Natural killer cell (primary cell): ENCODE data around the gene ADSS1. TPM values are rescaled to one million over a fixed set of nuclear protein-coding genes. Genes with fewer than 3 reads are reported as not detected.
A peak's percentile ranks its signal among the peaks of the same experiment; 100 is the strongest.

ENCODE experiments used
- ATAC-seq, 3 donors: fragments of 150-1000 bp in 2 of 3; fragments of 200-7000 bp in 1 of 3; cut with Tn5 transposase; 1 replicate in 1 of 3; 2 replicates in 2 of 3; pipeline ENCODE4 v1.10.0; 2021; ENCODE audit warnings: mild to moderate bottlenecking in 2 of 3, moderate library complexity in 2 of 3
- DNase-seq, 2 donors: peaks; one replicate each; pipeline versions ENCODE4 v3.0.0 to v3.0.0-alpha.2; 2013 to 2021; ENCODE audit warnings: mixed read lengths in 1 of 2
- H3K27ac ChIP-seq: one replicate; pipeline ENCODE4 v1.5.1; 2013; ENCODE audit warnings: mild to moderate bottlenecking, low read length
- H3K27me3 ChIP-seq: one replicate; pipeline ENCODE4 v1.6.1; 2013; ENCODE audit warnings: low read length; ENCODE audit not compliant: control insufficient read depth, insufficient read depth
- H3K36me3 ChIP-seq: one replicate; pipeline ENCODE4 v1.6.1; 2013; ENCODE audit warnings: low read length; ENCODE audit not compliant: control insufficient read depth, insufficient read depth
- H3K4me1 ChIP-seq: one replicate; pipeline ENCODE4 v1.6.1; 2013; ENCODE audit warnings: low read length; ENCODE audit not compliant: control insufficient read depth, insufficient read depth
- H3K4me3 ChIP-seq: one replicate; pipeline ENCODE4 v1.5.1; 2013; ENCODE audit warnings: low read length
- H3K9me3 ChIP-seq: one replicate; pipeline ENCODE4 v1.6.1; 2013; ENCODE audit warnings: low read length; ENCODE audit not compliant: control insufficient read depth, insufficient read depth
- H3K27ac Mint-ChIP-seq, 2 donors: one replicate each; pipeline ENCODE4 v1.8.0; 2022; ENCODE audit warnings: mild to moderate bottlenecking in 2 of 2, mixed read lengths in 2 of 2, moderate library complexity in 1 of 2
- H3K27me3 Mint-ChIP-seq, 2 donors: one replicate each; pipeline ENCODE4 v1.8.0; 2022; ENCODE audit warnings: low read depth in 2 of 2, mixed read lengths in 2 of 2
- H3K36me3 Mint-ChIP-seq: one replicate; pipeline ENCODE4 v1.8.0; 2022; ENCODE audit warnings: mixed read lengths
- H3K4me1 Mint-ChIP-seq, 2 donors: one replicate each; pipeline ENCODE4 v1.8.0; 2022; ENCODE audit warnings: mixed read lengths in 2 of 2
- H3K4me3 Mint-ChIP-seq: one replicate; pipeline ENCODE4 v1.8.0; 2022; ENCODE audit warnings: mild to moderate bottlenecking, moderate library complexity, mixed read lengths
- H3K9me3 Mint-ChIP-seq, 2 donors: one replicate each; pipeline ENCODE4 v1.8.0; 2022; ENCODE audit warnings: mixed read lengths in 2 of 2
- WGBS: methylation state at CpG from one replicate; pipeline ENCODE4 v1.1.7; 2013; ENCODE audit warnings: missing lambda C conversion rate; ENCODE audit not compliant: insufficient coverage; 5-methylcytosine and 5-hydroxymethylcytosine counted together
- intact Hi-C: fragments of 100-400 bp; cut with micrococcal nuclease; formaldehyde crosslinking; loops from one replicate; pipeline ENCODE4 v1.14.2; 2022
- total RNA-seq, 4 donors: library from RNA; stranded (reverse); fragments of 120-200 nt in 1 of 4; gene quantifications; one replicate each; pipeline versions ENCODE4 v1.2.3 to v1.2.4, GENCODE V29; 2013 to 2022
- TF ChIP-seq, protein P1 (sequence below): fragments of 200-600 bp; IDR thresholded peaks from one replicate; pipeline ENCODE4 v1.8.0; 2022; ENCODE audit warnings: antibody characterized with exemption

ADSS1 gene
- total RNA-seq, 3 donors from 2014 or later (not counting 1 experiment from before 2014, with no cell fraction given) = 2.1 to 2.7 (median 2.5) TPM

DNA sequence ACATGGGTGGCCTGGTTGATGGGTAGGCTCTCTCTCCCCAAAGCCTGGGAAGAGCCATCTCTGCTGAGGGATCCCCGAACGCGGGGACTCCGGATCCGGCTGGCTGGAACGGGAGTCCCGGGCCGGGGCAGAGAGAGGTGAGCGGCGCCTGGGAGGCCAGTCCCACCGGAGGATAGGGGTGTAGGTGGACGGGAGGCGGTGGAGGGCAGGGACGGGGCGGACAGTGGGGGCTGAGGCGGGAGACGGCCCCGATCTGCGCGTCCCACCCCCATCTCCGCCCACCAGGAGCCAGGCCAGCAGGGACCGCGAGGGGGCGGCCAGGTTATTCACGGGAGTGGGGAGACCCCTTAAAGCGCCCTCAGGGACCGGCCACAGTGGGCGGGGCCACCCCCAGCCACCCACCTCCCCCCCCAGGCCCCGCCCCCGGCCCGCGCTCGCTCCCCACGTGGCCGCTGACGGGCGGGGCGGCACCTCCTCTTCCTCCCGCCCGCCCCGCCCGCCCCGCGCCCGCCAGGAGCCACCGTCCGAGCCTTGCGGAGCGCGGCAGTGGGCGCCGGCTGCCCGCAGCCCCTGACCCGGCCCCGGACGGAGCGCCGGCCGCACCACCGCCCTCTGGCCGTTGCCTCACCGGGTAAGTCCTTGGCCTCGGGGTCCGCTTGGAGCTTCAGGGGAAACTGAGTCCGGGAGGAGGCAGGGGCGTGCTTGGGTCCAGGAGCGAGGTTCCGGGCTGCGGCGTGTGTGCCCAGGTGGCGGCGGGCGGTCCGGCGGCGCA, 34.7 kb upstream of the ADSS1 start, which contains the start of gene INF2:
Gene INF2, plus strand, starts transcription at position 510 of the 772 bp plus-strand sequence. CDS start 11,748 bp downstream, outside the sequence.
- ATAC-seq = peak; percentile 53 to 84 (median 77)
- no peaks in the 10 kb centered on the region for H3K27me3 ChIP-seq
- no peaks in the 10 kb centered on the region for H3K9me3 ChIP-seq
- Mint-ChIP-seq H3K9me3 (no peaks in the 10 kb centered on the region), H3K4me1 (peaks cover 13 to 26% of the 10 kb centered on the region in 2 donors), H3K4me3 (peak within 1 kb of the TSS; percentile 77), H3K27me3 (no peaks in the 10 kb centered on the region), H3K36me3 (no peaks in the 10 kb centered on the region), H3K27ac (peak within 1 kb of the TSS in 1 of 2 donors; percentile 24)
- 10% methylated on average over 64 of the region's 76 CpGs for WGBS
- TF ChIP-seq, protein P1, sequence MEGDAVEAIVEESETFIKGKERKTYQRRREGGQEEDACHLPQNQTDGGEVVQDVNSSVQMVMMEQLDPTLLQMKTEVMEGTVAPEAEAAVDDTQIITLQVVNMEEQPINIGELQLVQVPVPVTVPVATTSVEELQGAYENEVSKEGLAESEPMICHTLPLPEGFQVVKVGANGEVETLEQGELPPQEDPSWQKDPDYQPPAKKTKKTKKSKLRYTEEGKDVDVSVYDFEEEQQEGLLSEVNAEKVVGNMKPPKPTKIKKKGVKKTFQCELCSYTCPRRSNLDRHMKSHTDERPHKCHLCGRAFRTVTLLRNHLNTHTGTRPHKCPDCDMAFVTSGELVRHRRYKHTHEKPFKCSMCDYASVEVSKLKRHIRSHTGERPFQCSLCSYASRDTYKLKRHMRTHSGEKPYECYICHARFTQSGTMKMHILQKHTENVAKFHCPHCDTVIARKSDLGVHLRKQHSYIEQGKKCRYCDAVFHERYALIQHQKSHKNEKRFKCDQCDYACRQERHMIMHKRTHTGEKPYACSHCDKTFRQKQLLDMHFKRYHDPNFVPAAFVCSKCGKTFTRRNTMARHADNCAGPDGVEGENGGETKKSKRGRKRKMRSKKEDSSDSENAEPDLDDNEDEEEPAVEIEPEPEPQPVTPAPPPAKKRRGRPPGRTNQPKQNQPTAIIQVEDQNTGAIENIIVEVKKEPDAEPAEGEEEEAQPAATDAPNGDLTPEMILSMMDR = no peak
- H3K4me3 ChIP-seq = peak within 1 kb of the TSS; percentile 44
- H3K27ac ChIP-seq = peak within 1 kb of the TSS; percentile 42
- DNase-seq = peak; percentile 37 to 71
- intact Hi-C loops = no loop called here
- peaks cover 49% of the 10 kb centered on the region for H3K4me1 ChIP-seq
- H3K36me3 ChIP-seq = no peaks in the 10 kb centered on the region

DNA sequence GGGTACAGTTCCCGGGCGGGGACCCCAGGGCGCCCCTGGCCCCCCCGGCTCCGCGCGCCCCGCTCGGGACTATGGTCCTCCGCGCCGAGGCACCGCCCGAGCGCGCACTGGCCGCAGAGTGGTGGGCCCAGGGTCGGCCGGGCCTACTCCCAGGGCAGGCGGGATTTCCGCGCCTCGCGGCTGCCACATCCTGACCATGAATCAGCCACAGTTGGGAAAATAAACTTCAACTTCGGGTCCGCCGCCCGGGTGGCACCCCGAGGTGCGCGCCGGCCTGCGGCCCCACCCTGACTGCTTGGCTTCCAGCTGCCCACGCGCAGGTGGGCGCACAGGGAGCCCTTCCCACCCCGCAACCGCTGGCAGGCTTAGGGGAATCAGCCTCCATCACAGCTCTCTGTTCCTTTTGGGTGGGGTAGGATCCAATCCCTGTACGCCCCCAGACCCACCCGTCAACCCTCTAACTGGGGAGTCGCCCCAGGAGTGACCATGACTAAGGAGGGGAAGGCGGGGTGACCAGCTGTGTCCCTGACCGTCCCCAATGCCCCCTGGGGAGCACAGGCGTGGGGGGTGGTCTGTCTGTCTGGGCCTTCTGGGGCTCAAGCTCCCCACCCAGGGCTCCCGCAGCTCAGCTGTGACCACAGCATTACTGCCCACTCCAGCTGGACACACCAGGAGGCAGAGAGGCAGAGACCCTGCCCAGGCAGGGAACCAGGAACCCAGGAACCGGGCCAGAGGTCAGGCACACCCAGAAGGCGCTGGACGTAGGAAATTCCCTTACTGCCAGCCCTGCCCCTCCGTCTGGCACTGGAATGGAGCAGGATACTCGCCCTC, 33.9 kb upstream of the ADSS1 start:
- H3K27me3 Mint-ChIP-seq = no peaks in the 10 kb centered on the region
- DNase-seq (peak in 1 of 2 donors; percentile 35), ATAC-seq (peak in 2 of 3 donors; percentile 38 to 54)
- Histone ChIP-seq H3K27me3 (no peaks in the 10 kb centered on the region), H3K9me3 (no peaks in the 10 kb centered on the region), H3K4me1 (peaks cover 57% of the 10 kb centered on the region), H3K4me3 (peak overlapping the region; percentile 44), H3K36me3 (no peaks in the 10 kb centered on the region), H3K27ac (no peak overlapping the region)
- peaks cover 13 to 32% of the 10 kb centered on the region in 2 donors for H3K4me1 Mint-ChIP-seq
- TF ChIP-seq, protein P1 = no peak
- 12% methylated on average over 50 of the region's 50 CpGs for WGBS
- no peaks in the 10 kb centered on the region for H3K9me3 Mint-ChIP-seq
- peak overlapping the region in 1 of 2 donors; percentile 24 for H3K27ac Mint-ChIP-seq
- no peaks in the 10 kb centered on the region for H3K36me3 Mint-ChIP-seq
- intact Hi-C loops = no loop called here
- peak overlapping the region; percentile 52 for H3K4me3 Mint-ChIP-seq

- no peak overlapping the region for H3K27ac Mint-ChIP-seq
- 85% methylated on average over 16 of the region's 16 CpGs for WGBS
- Histone ChIP-seq H3K4me3 (no peak overlapping the region), H3K27me3 (no peaks in the 10 kb centered on the region), H3K36me3 (no peaks in the 10 kb centered on the region), H3K9me3 (no peaks in the 10 kb centered on the region), H3K27ac (no peak overlapping the region), H3K4me1 (peaks cover 66% of the 10 kb centered on the region)
- H3K9me3 Mint-ChIP-seq = no peaks in the 10 kb centered on the region
- no peak for ATAC-seq
- no peaks in the 10 kb centered on the region for H3K27me3 Mint-ChIP-seq
- no peaks in the 10 kb centered on the region for H3K36me3 Mint-ChIP-seq
- intact Hi-C loops = no loop called here
- TF ChIP-seq, protein P1 = no peak
- no peak overlapping the region for H3K4me3 Mint-ChIP-seq
- peaks cover 16 to 37% of the 10 kb centered on the region in 2 donors for H3K4me1 Mint-ChIP-seq
- DNase-seq = peak in 1 of 2 donors; percentile 20
Observed at GRCh38 chr14:104690861-104691455, 33.1 kb upstream of the ADSS1 start.
